ENCODE measurements around the gene CD40.
"Not testable (repeated sequence)": the region's sequence is repeated elsewhere in the genome, so short reads cannot be mapped to it uniquely, and the experiment has no call there.

CD40 gene

GRCh38 chr20:46099491-46100287 lies 18.4 kb upstream of the CD40 start:
- no peak for DNase-seq

GRCh38 chr20:46100444-46100843 lies 17.7 kb upstream of the CD40 start:
- not testable (repeated sequence) for DNase-seq

- DNase-seq, result no peak
Measured at GRCh38 chr20:46100988-46101387, 17.1 kb upstream of the CD40 start.

DNA sequence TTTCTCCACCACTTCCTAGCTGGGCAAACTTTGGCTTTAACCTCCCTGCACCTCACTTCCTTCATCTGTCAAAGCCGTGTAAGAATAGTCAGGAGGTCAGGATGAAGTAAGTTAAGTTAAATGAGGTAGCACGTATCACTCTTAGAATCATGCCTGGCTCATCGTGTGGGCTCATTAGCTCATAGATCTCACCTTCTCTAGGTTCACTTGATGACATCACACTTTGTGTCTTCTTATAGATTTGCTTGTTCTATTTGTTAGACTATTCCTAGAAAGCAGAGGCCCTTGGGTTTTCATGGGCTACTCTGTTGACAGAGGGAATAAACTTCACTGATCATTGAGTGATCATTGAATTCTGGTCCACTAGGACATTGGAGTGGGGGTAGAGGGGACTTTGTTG lies 16.2 kb upstream of the CD40 start:
- DNase-seq, result no peak

DNA sequence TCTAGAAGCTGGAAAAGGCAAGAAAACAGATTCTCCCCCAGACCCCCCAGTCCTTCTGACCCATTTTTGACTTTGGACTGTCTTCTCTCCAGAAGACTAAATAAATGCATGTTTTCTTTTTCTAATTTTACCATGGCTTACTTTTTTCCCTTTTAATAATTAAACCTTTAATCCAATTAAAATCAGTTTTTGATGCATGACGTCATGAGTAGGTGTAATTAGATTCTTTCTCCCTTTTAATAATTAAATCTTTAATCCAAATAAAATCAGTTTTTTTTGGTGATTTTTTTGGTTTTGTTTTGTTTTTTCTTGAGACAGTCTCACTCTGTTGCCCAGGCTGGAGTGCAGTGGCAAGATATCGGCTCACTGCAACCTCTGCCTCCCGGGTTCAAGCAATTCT lies 15.2 kb upstream of the CD40 start:
- no peak for DNase-seq

- no peak for DNase-seq
Measured at GRCh38 chr20:46104262-46104661, 13.9 kb upstream of the CD40 start.

DNA sequence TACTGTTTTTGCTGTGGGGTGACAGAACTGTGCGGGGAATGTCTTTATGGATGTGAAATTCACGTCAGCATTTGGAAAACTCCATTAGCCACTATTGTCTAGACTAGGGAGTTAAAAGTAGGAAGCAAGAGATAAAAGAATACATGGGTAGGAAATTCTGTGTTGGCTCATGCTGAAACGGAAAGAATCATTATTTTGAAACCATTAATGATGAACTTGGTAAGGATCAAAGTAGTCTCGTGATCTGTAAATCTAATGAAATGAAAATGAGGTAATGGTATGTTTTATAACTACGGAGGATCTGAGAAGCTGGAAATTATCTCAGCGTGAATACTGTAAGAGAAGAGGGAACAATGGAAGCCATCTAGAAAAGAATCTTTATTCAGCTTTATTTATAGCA lies 11.1 kb upstream of the CD40 start:
- DNase-seq, result no peak

DNA sequence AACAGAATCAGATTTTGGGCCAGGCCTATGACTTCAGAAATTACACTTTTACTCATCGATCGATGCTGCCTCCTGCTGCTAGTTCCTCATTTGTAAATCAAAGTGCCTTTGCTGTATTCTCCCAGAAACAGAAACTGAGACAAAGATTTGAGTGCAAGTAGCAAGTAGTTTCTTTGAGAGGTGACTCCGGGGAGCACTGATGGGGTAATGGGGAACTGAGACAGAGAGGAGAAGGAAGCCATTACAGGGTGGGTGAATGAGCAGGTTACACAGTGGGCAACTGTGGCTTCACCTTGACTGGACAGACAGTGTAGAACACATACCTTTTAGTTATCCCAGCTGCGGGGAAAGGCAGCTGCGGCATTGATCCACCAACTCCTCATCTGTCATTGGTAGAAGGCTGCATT lies 9.7 kb upstream of the CD40 start:
- DNase-seq, result no peak

DNA sequence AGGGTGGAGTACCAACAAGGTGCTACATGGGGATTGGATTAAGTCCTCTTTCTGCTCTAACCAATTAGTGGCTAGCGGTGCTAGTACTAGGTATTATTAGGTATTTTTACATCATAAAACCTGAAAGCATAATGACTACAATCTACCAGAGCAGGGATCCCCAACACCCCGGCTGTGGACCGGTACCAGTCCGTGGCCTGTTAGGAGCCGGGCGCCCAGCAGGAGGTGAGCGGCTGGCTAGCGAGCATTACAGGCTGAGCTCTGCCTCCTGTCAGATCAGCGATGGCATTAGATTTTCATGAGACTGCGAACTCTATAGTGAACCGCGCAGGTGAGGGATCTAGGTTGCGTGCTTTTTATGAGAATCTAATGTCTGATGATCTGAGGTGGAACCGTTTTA lies 9.1 kb upstream of the CD40 start:
- no peak for DNase-seq

GRCh38 chr20:46111028-46111835 lies 6.9 kb upstream of the CD40 start:
- peak; percentile 23 to 47 for DNase-seq

DNA sequence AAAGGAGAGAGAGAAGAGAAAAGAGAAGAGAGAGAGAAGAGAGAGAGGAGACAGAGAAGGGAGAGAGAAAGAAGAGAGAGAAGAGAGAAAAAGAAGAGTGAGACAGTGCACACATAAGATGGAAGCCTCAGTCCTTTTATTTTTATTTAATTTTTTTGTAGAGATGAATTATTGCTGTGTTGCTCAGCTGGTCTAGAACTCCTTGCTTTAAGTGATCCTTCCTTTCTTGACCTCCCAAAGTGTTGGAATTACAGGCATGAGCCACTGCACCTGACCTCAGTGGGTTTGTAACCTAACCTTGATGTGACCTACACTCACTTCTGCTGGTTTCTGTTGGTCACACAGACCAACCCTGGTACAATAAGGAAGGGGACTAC lies 6.3 kb upstream of the CD40 start:
- no peak for DNase-seq

- no peak for DNase-seq
Measured at GRCh38 chr20:46112430-46113112, 5.5 kb upstream of the CD40 start.

DNA sequence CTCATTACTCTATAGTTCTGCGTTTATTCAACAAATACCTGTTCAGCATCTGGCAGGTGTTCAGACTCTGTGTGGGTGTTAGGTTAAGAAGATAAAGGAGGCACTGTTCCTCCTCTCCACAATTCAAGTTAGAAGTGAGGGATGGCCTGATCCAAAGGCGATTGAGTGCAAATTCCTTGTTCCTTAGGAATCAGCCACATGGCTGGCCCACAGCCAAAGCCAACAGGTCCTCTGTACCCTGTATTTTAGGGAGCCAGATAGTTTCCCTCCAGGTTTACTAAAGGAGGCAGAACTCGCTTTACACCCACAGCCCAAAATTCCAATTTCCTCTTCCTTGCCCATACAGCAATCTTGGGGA lies 5.0 kb upstream of the CD40 start:
- DNase-seq, result no peak

DNA sequence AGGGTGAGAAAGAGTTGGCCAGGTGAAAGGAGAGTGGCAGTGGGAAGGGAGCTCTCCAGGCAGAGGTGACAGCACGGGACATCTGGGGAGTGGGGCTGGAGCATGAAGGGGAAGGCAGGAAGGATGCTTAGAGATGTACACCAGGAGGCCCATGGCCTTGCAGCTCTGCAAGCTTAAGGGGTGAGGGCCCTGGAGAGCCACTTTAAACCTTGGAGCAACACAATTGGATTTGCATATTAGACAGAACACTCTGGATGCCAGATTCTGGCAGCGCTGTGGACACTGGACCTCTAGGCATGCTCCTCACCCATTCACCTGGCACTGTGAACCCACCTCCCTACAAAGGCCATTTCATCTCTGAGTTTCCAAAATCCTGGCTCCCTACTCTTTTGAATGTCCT lies 3.7 kb upstream of the CD40 start:
- DNase-seq, result no peak

GRCh38 chr20:46118481-46119020 lies 437 bp downstream of the CD40 start:
- DNase-seq, result peak in 1 of 2 experiments; percentile 12

DNA sequence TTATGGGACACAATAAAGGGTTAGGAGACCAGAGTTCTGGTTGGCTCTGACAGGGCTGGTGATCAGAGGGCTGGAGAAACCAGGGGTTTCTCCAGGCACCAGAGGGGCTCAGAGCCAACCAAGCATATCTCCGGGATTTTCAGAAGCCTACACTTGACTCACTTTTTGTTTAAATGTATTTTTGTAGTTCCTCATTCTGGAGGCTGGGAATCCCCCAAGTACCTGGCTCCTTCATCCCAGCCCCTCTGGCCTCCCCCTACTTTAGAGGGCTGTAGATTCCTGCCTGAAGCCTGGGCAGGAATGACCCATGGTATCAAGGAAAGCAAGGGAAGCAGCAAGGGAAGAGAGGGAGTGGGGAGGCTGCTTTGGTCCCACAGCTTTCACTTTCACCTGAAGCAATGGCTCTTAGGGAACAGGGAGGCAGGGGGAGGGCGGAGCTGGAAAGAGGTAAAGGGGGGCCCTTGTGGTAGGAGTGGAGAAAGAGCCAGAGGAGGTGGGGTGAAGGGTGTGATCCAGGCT lies 973 bp downstream of the CD40 start:
- no peak for DNase-seq

DNA sequence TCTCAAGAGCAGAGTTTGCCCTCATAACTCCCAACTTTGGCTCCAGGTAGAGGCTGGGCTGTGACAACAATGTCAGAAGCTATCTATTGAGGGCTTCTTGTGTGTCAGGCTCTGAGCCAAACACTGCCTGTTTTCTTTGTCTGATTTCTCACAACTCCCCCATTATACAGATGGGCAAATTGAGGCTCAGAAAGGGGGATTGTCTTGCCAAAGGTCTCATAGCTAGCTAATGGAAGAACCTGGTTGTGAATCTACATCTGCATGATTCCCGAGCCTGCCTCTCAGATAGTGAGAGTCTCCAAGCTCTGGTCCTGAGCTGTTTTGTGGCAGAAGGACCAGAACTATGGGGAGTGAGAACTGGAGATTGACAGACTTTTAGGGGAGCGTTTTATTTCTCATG lies 1.4 kb downstream of the CD40 start:
- no peak for DNase-seq

- no peak for DNase-seq
Measured at GRCh38 chr20:46120136-46120535, 2.0 kb downstream of the CD40 start.

DNA sequence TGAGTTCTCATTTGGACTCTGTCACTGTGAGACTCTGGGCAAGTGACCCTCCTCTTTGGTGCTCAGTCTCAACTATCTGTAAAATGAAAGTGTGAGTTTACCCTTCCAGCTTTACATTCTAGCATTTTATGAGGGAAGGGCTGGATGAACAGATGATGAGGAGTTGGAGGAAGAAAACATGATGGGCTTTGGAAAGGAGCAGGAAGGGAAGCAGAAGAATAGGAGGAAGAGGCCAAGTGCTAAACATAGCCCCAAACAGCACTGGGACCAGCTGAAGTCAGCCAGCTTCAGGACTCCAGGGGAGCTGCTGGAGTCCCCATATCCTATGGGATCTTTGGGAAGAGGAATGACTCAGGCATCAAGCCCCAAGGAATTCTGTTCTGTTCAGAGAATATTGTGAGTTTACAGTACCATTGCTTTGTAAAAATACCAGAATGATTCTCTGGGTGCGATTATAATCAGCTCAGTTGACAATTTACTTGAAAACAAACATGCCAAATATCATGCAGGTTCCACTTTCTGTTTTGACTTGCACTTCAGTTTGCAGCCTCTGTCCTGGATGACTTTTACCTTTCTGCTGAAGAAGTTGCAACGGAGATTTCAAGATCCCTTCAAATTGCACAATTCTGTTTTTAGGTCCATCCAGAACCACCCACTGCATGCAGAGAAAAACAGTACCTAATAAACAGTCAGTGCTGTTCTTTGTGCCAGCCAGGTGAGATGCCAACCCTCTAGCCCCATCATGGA lies 3.2 kb downstream of the CD40 start:
- no peak for DNase-seq

DNA sequence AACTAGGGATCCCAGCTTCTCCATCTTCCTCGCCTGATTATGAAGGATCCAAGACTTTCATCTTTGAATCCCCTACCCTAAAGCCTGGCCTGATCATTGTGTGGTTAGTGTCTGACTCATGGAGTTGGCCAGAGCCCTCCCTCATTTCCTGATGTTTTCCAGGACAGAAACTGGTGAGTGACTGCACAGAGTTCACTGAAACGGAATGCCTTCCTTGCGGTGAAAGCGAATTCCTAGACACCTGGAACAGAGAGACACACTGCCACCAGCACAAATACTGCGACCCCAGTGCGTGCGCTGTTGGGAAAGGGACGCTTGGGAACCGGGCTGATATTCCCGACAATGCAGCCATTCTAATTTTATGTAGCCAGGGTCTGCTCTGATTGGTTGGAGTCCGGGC lies 4.0 kb downstream of the CD40 start:
- no peak for DNase-seq

DNA sequence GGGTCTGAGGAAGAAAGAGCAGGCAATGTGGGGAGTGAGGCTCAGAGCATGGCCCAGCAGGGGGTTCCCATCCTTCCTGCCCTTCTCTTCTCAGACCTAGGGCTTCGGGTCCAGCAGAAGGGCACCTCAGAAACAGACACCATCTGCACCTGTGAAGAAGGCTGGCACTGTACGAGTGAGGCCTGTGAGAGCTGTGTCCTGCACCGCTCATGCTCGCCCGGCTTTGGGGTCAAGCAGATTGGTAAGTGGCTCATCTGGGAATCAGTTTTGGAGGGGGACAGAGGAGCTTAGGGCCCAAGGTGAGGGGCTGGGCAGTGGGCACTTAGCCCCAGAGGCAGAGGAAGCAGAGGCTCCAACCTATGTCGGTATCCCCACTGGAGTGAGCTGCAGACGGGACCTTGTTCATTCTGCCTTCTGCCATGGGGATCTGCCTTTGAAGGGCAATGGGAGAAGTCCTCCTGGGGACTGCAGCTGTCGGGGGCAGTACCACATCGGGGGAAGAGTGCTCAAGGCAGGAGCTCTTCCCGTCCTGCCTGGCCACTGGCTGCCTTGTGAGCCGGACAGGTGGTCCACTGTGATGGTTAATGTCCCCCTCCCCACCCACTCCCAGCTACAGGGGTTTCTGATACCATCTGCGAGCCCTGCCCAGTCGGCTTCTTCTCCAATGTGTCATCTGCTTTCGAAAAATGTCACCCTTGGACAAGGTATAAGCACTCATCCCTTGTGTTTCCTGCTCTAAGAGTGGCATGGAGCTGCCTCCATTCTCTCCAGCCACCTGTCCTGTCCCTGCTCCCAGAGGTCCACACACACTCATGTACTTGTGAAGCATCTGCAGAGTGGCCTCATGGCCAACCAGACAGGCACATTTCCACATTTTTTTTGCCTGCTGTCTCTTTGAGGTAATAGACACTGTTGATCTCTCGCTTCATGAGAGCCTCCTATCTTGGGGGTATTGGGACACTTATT lies 4.7 kb downstream of the CD40 start:
- DNase-seq, result no peak
